Renal cortex interstitium (tissue), 11 donors: Measurements from ENCODE around the gene DNAH11. TPM values are rescaled to one million over a fixed set of nuclear protein-coding genes. Genes with fewer than 3 reads are reported as not detected.
"Not testable (repeated sequence)": the region's sequence is repeated elsewhere in the genome, so short reads cannot be mapped to it uniquely, and the experiment has no call there.

Experiments used
- DNase-seq, 11 donors: peaks; one replicate each; pipeline ENCODE4 v3.0.0-alpha.2; 2013; ENCODE audit warnings: low read depth in 9 of 11, low spot score in 4 of 11; ENCODE audit errors: extremely low read depth in 1 of 11
- polyA plus RNA-seq, 3 donors: library from polyadenylated mRNA; unstranded; fragments of 120-200 nt; gene quantifications; one replicate each; pipeline ENCODE4 v1.2.1, GENCODE V29; 2013; ENCODE audit not compliant: insufficient read length in 3 of 3

Gene DNAH11
- polyA plus RNA-seq, 3 donors, result 0.78 to 4.3 (median 1.8) TPM

GRCh38 chr7:21670496-21670895 lies 127.7 kb downstream of the DNAH11 start:
- no peak for DNase-seq

GRCh38 chr7:21671859-21672258 lies 129.0 kb downstream of the DNAH11 start:
- DNase-seq, result no peak

GRCh38 chr7:21675255-21675654 lies 132.4 kb downstream of the DNAH11 start:
- no peak for DNase-seq

- DNase-seq, result peak in 1 of 11 donors; percentile 3
These were observed 147.9 kb downstream of the DNAH11 start for GRCh38 chr7:21690705-21691104.

- DNase-seq, result not testable (repeated sequence)
These were observed 148.3 kb downstream of the DNAH11 start for GRCh38 chr7:21691146-21691545.

GRCh38 chr7:21700587-21700986 lies 157.7 kb downstream of the DNAH11 start:
- not testable (repeated sequence) for DNase-seq

GRCh38 chr7:21702303-21702702 lies 159.5 kb downstream of the DNAH11 start:
- DNase-seq, result no peak

GRCh38 chr7:21704359-21704758 lies 161.5 kb downstream of the DNAH11 start:
- no peak for DNase-seq

- DNase-seq, result no peak
These were observed 163.3 kb downstream of the DNAH11 start for GRCh38 chr7:21706131-21706530.

- no peak for DNase-seq
These were observed 164.7 kb downstream of the DNAH11 start for GRCh38 chr7:21707566-21707965.

GRCh38 chr7:21708096-21708495 lies 165.3 kb downstream of the DNAH11 start:
- DNase-seq, result no peak

- no peak for DNase-seq
These were observed 174.5 kb downstream of the DNAH11 start for GRCh38 chr7:21717323-21717722.

GRCh38 chr7:21718391-21718790 lies 175.6 kb downstream of the DNAH11 start:
- no peak for DNase-seq

GRCh38 chr7:21719846-21720245 lies 177.0 kb downstream of the DNAH11 start:
- no peak for DNase-seq

GRCh38 chr7:21722371-21722770 lies 179.5 kb downstream of the DNAH11 start:
- no peak for DNase-seq

- no peak for DNase-seq
These were observed 181.7 kb downstream of the DNAH11 start for GRCh38 chr7:21724562-21724961.

- no peak for DNase-seq
These were observed 187.6 kb downstream of the DNAH11 start for GRCh38 chr7:21730399-21730798.

- no peak for DNase-seq
These were observed 189.1 kb downstream of the DNAH11 start for GRCh38 chr7:21731977-21732376.

- not testable (repeated sequence) for DNase-seq
These were observed 190.1 kb downstream of the DNAH11 start for GRCh38 chr7:21732956-21733355.

- no peak for DNase-seq
These were observed 191.0 kb downstream of the DNAH11 start for GRCh38 chr7:21733837-21734236.

- DNase-seq, result no peak
These were observed 200.7 kb downstream of the DNAH11 start for GRCh38 chr7:21743493-21743892.

GRCh38 chr7:21746949-21747348 lies 204.1 kb downstream of the DNAH11 start:
- no peak for DNase-seq
